Chondrocyte (in vitro differentiated cells): Measurements from ENCODE around the gene ITGB8. TPM values are rescaled to one million over a fixed set of nuclear protein-coding genes. Genes with fewer than 3 reads are reported as not detected.

Experiments
- DNase-seq: peaks from one replicate; pipeline ENCODE4 v3.0.0; 2021; ENCODE audit warnings: mixed read lengths, low spot score
- H3K27ac Mint-ChIP-seq: one replicate; pipeline ENCODE4 v1.8.0; 2021; ENCODE audit warnings: mild to moderate bottlenecking, moderate library complexity, mixed read lengths; ENCODE audit not compliant: unreplicated experiment
- H3K27me3 Mint-ChIP-seq: 2 replicates; pipeline ENCODE4 v1.8.0; 2021; ENCODE audit warnings: low read depth, mixed read lengths
- H3K36me3 Mint-ChIP-seq: 2 replicates; pipeline ENCODE4 v1.8.0; 2021; ENCODE audit warnings: low read depth, mixed read lengths
- H3K4me1 Mint-ChIP-seq: 2 replicates; pipeline ENCODE4 v1.8.0; 2021; ENCODE audit warnings: low read depth, mild to moderate bottlenecking, mixed read lengths
- H3K4me3 Mint-ChIP-seq: one replicate; pipeline ENCODE4 v1.8.0; 2021; ENCODE audit warnings: mild to moderate bottlenecking, moderate library complexity, mixed read lengths; ENCODE audit not compliant: unreplicated experiment
- H3K9me3 Mint-ChIP-seq: 2 replicates; pipeline ENCODE4 v1.8.0; 2021; ENCODE audit warnings: low read depth, mixed read lengths
- CTCF ChIP-seq: fragments of 200-600 bp; sonication (generic); IDR thresholded peaks from 2 replicates; pipeline ENCODE4 v1.5.0; 2021; ENCODE audit warnings: antibody characterized with exemption, mild to moderate bottlenecking, moderate library complexity
- total RNA-seq: library from RNA; stranded (reverse); gene quantifications from 3 replicates; pipeline ENCODE4 v1.2.1, GENCODE V29; 2021

Gene ITGB8
- total RNA-seq, 1 donor from 2014 or later: 0.40 TPM

- Mint-ChIP-seq H3K9me3 (no peaks in the 10 kb centered on the region), H3K4me3 (peak overlapping the region; percentile 67), H3K4me1 (peaks cover 20% of the 10 kb centered on the region), H3K27ac (no peak overlapping the region), H3K36me3 (no peaks in the 10 kb centered on the region), H3K27me3 (peaks cover 2% of the 10 kb centered on the region)
- DNase-seq: no peak
- no peak for TF ChIP-seq CTCF
These were observed 1.5 kb downstream of the ITGB8 start for GRCh38 chr7:20331910-20332813.

- no peaks in the 10 kb centered on the region for H3K27me3 Mint-ChIP-seq
- H3K4me3 Mint-ChIP-seq: no peak overlapping the region
- DNase-seq: no peak
These were observed 7.6 kb downstream of the ITGB8 start for GRCh38 chr7:20338285-20338684.

GRCh38 chr7:20340839-20341238, 10.1 kb downstream of the ITGB8 start:
- H3K36me3 Mint-ChIP-seq: no peaks in the 10 kb centered on the region
- no peaks in the 10 kb centered on the region for H3K9me3 Mint-ChIP-seq
- no peak overlapping the region for H3K4me3 Mint-ChIP-seq
- H3K4me1 Mint-ChIP-seq: no peaks in the 10 kb centered on the region
- no peak overlapping the region for H3K27ac Mint-ChIP-seq
- DNase-seq: no peak
- H3K27me3 Mint-ChIP-seq: no peaks in the 10 kb centered on the region
- TF ChIP-seq CTCF: no peak

More at GRCh38 chr7:20338285-20338684, 7.6 kb downstream of the ITGB8 start:
- Mint-ChIP-seq H3K9me3 (no peaks in the 10 kb centered on the region), H3K36me3 (no peaks in the 10 kb centered on the region), H3K27ac (no peak overlapping the region), H3K4me1 (no peaks in the 10 kb centered on the region)
- no peak for TF ChIP-seq CTCF

- no peaks in the 10 kb centered on the region for H3K27me3 Mint-ChIP-seq
- no peak overlapping the region for H3K27ac Mint-ChIP-seq
- TF ChIP-seq CTCF: peak; percentile 58
- no peaks in the 10 kb centered on the region for H3K4me1 Mint-ChIP-seq
- H3K9me3 Mint-ChIP-seq: no peaks in the 10 kb centered on the region
- no peak for DNase-seq
- H3K4me3 Mint-ChIP-seq: no peak overlapping the region
- H3K36me3 Mint-ChIP-seq: no peaks in the 10 kb centered on the region
These were observed 12.5 kb downstream of the ITGB8 start for GRCh38 chr7:20343205-20343604.

- H3K27ac Mint-ChIP-seq: no peak overlapping the region
- no peak for DNase-seq
- TF ChIP-seq CTCF: no peak
- H3K9me3 Mint-ChIP-seq: no peaks in the 10 kb centered on the region
- no peaks in the 10 kb centered on the region for H3K36me3 Mint-ChIP-seq
- H3K27me3 Mint-ChIP-seq: no peaks in the 10 kb centered on the region
- no peak overlapping the region for H3K4me3 Mint-ChIP-seq
- H3K4me1 Mint-ChIP-seq: no peaks in the 10 kb centered on the region
These were observed 13.2 kb downstream of the ITGB8 start for GRCh38 chr7:20343941-20344340.
